ENCODE results near the gene VSTM2B.

DNA sequence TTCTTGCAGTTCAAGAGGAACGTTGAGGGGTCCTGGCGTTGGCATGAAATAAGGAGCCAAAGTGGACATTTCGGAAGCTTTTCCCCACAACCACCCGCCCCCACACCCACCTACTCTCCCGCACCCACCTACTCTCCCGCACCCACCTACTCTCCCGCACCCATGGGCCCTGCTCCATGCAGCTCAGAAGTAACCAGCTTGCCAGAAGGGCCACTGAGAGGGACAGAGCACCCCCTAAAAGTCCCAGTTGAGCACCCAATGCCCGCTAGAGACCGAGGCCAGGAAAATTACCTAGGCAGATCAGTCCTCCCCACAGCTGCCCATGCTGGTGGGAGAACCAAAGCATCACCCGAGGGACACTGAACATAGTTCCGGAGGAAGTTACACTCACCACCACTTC is 11.8 kb downstream of the VSTM2B start:
- no peak for TF ChIP-seq CTCF (optimal IDR thresholded peaks at IDR 0.05 in 1 of 3, IDR thresholded peaks at IDR 0.05 in 1 of 3, conservative IDR thresholded peaks at IDR 0.05 in 1 of 3; ENCODE audit: extremely low read depth in 1 of 3, insufficient read depth in 2 of 3, low read length in 3 of 3)
- TF ChIP-seq EZH2 (IDR thresholded peaks at IDR 0.05; ENCODE audit: low read length), result no peak
